ENCODE measurements around the gene PRMT7.

DNA sequence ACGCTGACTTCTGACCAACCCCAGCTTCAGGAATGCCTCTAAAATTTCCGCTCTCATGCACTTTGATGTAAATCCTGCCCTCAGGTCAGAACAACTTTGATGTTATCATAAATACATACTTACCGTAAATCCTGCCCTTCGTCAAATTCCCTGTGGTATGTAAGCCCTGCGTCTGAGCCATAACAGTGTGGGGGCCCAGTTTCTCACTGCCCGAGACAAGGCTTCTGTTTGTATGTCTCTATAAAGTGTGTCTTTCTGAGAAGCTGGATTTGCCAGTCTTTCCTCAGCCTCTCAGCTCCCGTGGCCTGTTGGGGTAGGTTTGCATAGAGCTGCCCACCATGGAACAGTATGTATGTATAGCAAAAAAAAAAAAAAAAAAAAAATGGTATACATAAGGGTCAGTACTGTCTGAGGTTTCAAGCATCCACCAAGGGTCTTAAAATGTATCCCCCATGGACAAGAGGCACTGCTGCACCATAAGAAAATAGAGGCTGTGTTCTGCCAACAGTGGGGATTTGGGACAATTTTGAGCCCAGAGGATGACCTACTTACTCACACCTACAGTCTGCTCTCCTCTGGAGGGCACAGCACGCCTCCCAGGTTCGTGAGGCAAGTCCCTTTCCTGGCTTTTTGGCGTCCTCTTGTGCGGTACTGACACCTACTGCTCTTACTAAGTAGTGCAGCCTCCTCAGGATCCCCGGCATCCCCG, 17.5 kb downstream of the PRMT7 start:
- TF ChIP-seq, protein P1, sequence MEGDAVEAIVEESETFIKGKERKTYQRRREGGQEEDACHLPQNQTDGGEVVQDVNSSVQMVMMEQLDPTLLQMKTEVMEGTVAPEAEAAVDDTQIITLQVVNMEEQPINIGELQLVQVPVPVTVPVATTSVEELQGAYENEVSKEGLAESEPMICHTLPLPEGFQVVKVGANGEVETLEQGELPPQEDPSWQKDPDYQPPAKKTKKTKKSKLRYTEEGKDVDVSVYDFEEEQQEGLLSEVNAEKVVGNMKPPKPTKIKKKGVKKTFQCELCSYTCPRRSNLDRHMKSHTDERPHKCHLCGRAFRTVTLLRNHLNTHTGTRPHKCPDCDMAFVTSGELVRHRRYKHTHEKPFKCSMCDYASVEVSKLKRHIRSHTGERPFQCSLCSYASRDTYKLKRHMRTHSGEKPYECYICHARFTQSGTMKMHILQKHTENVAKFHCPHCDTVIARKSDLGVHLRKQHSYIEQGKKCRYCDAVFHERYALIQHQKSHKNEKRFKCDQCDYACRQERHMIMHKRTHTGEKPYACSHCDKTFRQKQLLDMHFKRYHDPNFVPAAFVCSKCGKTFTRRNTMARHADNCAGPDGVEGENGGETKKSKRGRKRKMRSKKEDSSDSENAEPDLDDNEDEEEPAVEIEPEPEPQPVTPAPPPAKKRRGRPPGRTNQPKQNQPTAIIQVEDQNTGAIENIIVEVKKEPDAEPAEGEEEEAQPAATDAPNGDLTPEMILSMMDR (IDR thresholded peaks at IDR 0.05) = peak; percentile 96
- TF ChIP-seq EZH2 (IDR thresholded peaks at IDR 0.05; ENCODE audit: borderline replicate concordance, insufficient read depth, low read depth, low read length, poor library complexity, severe bottlenecking) = no peak
